Measurements from ENCODE around the gene RAB22A. TPM values are rescaled to one million over a fixed set of nuclear protein-coding genes. Genes with fewer than 3 reads are reported as not detected.
A peak's percentile ranks its signal among the peaks of the same experiment; 100 is the strongest.
"Not testable (repeated sequence)": the region's sequence is repeated elsewhere in the genome, so short reads cannot be mapped to it uniquely, and the experiment has no call there.

The RAB22A gene
- total RNA-seq, 2 donors from 2014 or later = 18.7 to 26.5 TPM

GRCh38 chr20:58407966-58408557, 98.5 kb downstream of the RAB22A start:
- H3K4me1 ChIP-seq (ENCODE audit: control insufficient read depth in 1 of 2, low read depth in 2 of 2) = peaks cover 19 to 36% of the 10 kb centered on the region in 2 donors

DNA sequence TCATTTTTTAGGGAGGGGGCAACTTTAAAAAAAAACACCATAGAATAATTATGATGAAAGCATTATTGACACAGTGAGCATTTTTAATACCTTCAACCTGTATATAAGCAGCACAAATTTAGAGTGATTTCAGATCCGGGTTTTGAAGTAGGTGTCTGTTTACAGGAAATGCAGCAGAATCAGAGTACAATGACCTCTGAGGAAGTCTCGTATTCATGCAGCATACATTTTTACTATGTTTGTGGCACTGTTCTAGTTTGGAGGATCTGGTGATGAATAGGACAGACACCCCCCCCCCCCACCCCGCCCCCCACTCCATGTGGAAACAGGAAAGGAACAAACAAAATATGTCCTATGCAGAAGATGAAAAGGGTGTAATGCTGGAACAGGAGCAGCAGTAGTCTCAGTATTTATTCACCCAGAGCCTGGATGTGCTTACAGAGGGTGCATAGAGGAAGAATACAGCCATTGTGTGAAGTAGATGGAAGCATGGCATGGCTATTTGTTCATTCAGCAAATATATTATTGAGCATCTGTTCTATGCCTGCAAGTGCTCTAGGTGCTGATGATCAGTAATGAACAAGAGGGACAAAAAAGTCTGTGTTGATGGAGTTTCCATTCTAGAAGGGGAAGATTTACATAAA, 99.2 kb downstream of the RAB22A start:
- no peak for TF ChIP-seq CTCF (IDR thresholded peaks at IDR 0.05)
- no peak overlapping the region for H3K27ac ChIP-seq
- peaks cover 18 to 32% of the 10 kb centered on the region in 2 donors for H3K4me1 ChIP-seq (ENCODE audit: control insufficient read depth in 1 of 2, low read depth in 2 of 2)
- H3K9me3 ChIP-seq = no peaks in the 10 kb centered on the region
- no peak for DNase-seq (ENCODE audit: low spot score)
- no peak for ATAC-seq (ENCODE audit: insufficient number of reproducible peaks, low FRiP score, low read depth)
- H3K4me3 ChIP-seq = no peak overlapping the region
- H3K27me3 ChIP-seq (replicated peaks; ENCODE audit: insufficient read depth) = no peaks in the 10 kb centered on the region
- H3K36me3 ChIP-seq = no peaks in the 10 kb centered on the region

More at GRCh38 chr20:58407966-58408557, 98.5 kb downstream of the RAB22A start:
- Histone ChIP-seq H3K4me3 (no peak overlapping the region), H3K27me3 (replicated peaks; ENCODE audit: insufficient read depth) (no peaks in the 10 kb centered on the region), H3K9me3 (no peaks in the 10 kb centered on the region), H3K36me3 (no peaks in the 10 kb centered on the region), H3K27ac (peak overlapping the region in 1 of 2 donors; percentile 35)
- ATAC-seq (ENCODE audit: insufficient number of reproducible peaks, low FRiP score, low read depth) (no peak), DNase-seq (ENCODE audit: low spot score) (no peak)
- TF ChIP-seq CTCF (IDR thresholded peaks at IDR 0.05) = no peak

DNA sequence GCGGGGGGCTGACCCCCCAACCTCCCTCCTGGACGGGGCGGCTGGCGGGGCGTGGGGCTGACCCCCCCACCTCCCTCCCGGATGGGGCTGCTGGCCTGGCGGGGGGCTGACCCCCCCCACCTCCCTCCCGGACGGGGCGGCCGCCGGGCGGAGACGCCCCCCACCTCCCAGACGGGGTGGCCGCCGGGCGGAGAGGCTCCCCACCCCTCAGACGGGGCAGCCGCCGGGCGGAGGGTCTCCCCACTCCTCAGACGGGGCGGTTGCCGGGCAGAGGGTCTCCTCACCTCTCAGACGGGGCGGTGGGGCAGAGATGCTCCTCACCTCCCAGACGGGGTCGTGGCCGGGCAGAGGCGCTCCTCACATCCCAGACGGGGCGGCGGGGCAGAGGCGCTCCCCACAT, 104.7 kb downstream of the RAB22A start:
- not testable (repeated sequence) for DNase-seq (ENCODE audit: low spot score); H3K36me3 ChIP-seq; H3K4me1 ChIP-seq (ENCODE audit: control insufficient read depth in 1 of 2, low read depth in 2 of 2); H3K9me3 ChIP-seq; H3K27me3 ChIP-seq (replicated peaks; ENCODE audit: insufficient read depth); ATAC-seq (ENCODE audit: insufficient number of reproducible peaks, low FRiP score, low read depth); H3K4me3 ChIP-seq; H3K27ac ChIP-seq

GRCh38 chr20:58414786-58415185, 105.3 kb downstream of the RAB22A start:
- not testable (repeated sequence) for H3K4me1 ChIP-seq (ENCODE audit: control insufficient read depth in 1 of 2, low read depth in 2 of 2); ATAC-seq (ENCODE audit: insufficient number of reproducible peaks, low FRiP score, low read depth)

DNA sequence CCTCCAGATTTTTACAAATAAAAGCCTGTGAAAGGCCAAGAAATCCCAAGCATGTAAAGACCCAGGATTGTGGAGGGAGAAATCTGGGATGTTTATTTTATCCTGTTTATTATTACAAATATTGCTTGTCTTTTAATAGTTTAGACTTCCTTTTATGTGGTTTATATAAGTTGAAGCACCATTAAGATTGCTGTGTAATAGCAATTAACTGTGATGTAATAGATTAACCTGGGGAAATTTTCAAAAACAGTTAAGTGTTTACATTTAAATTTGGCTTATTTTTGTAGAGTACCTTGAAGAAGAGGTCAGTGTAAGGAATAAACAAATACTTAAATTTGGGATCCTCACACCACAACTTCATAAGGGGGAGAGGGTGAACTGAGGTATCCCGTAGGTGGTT, 106.5 kb downstream of the RAB22A start:
- no peak for TF ChIP-seq CTCF (IDR thresholded peaks at IDR 0.05)
- no peaks in the 10 kb centered on the region for H3K27me3 ChIP-seq (replicated peaks; ENCODE audit: insufficient read depth)
- no peak overlapping the region for H3K4me3 ChIP-seq
- H3K36me3 ChIP-seq = no peaks in the 10 kb centered on the region
- H3K4me1 ChIP-seq (ENCODE audit: control insufficient read depth in 1 of 2, low read depth in 2 of 2) = peaks cover 0 to 3% of the 10 kb centered on the region in 2 donors
- H3K9me3 ChIP-seq = no peaks in the 10 kb centered on the region
- H3K27ac ChIP-seq = no peak overlapping the region
- ATAC-seq (ENCODE audit: insufficient number of reproducible peaks, low FRiP score, low read depth) = no peak
- no peak for DNase-seq (ENCODE audit: low spot score)

More at GRCh38 chr20:58414786-58415185, 105.3 kb downstream of the RAB22A start:
- DNase-seq (ENCODE audit: low spot score); H3K4me3 ChIP-seq; H3K27ac ChIP-seq; H3K27me3 ChIP-seq (replicated peaks; ENCODE audit: insufficient read depth); H3K9me3 ChIP-seq; H3K36me3 ChIP-seq: not testable (repeated sequence)

- DNase-seq (ENCODE audit: low spot score) (no peak), ATAC-seq (ENCODE audit: insufficient number of reproducible peaks, low FRiP score, low read depth) (no peak)
- no peaks in the 10 kb centered on the region for H3K36me3 ChIP-seq
- H3K27me3 ChIP-seq (replicated peaks; ENCODE audit: insufficient read depth) = no peaks in the 10 kb centered on the region
- no peak overlapping the region for H3K4me3 ChIP-seq
- no peaks in the 10 kb centered on the region for H3K9me3 ChIP-seq
- peaks cover 0 to 3% of the 10 kb centered on the region in 2 donors for H3K4me1 ChIP-seq (ENCODE audit: control insufficient read depth in 1 of 2, low read depth in 2 of 2)
- TF ChIP-seq CTCF (IDR thresholded peaks at IDR 0.05) = no peak
- H3K27ac ChIP-seq = no peak overlapping the region
Measured at GRCh38 chr20:58416835-58417234, 107.3 kb downstream of the RAB22A start.

Other genes starting within 250 kb of the RAB22A start
- not detected for gene ANKRD60, start 81.1 kb upstream of the RAB22A start, total RNA-seq
- gene VAPB, start 79.5 kb downstream of the RAB22A start, total RNA-seq = 10 to 100 TPM; 21.5 to 32.8 TPM
- gene APCDD1L, start 205.7 kb downstream of the RAB22A start, total RNA-seq = 10 to 100 TPM in 1 of 2 donors, 1 to 10 TPM in 1; 9.2 to 12.9 TPM

Measured in thoracic aorta (tissue), 2 donors.